GM19193 (cell line): Measurements from ENCODE around the gene CIB2.

Source experiments
- POLR2A ChIP-seq: IDR thresholded peaks from 4 replicates; pipeline ENCODE4 v1.6.1; 2011; ENCODE audit not compliant: insufficient read depth, insufficient read length; ENCODE audit errors: extremely low read depth

CIB2 gene

GRCh38 chr15:78157203-78157602 lies 26.0 kb upstream of the CIB2 start:
- no peak for TF ChIP-seq POLR2A

- no peak for TF ChIP-seq POLR2A
Observed at GRCh38 chr15:78156653-78157052, 25.4 kb upstream of the CIB2 start.

- no peak for TF ChIP-seq POLR2A
Observed at GRCh38 chr15:78155355-78155939, 24.2 kb upstream of the CIB2 start.

DNA sequence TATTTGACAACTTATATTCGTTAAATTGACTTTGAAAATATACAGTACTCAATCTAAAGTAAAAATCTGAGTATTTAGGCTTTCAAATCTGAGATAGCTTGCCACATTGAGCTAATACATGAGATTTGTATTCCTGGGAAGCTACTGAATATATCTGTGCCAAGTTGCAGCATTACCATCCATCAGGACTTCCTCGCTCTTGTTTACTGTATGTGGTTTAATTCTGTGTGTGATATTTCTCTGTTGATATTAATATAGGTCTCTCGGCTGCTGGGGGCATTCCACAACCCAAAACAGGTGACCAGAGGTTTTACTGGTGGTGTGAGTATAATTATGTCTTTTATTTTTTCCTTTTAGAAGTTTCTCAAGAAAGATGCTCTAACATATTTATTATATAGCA lies 23.7 kb upstream of the CIB2 start:
- no peak for TF ChIP-seq POLR2A

GRCh38 chr15:78149805-78150751 lies 18.8 kb upstream of the CIB2 start:
- TF ChIP-seq POLR2A: no peak

DNA sequence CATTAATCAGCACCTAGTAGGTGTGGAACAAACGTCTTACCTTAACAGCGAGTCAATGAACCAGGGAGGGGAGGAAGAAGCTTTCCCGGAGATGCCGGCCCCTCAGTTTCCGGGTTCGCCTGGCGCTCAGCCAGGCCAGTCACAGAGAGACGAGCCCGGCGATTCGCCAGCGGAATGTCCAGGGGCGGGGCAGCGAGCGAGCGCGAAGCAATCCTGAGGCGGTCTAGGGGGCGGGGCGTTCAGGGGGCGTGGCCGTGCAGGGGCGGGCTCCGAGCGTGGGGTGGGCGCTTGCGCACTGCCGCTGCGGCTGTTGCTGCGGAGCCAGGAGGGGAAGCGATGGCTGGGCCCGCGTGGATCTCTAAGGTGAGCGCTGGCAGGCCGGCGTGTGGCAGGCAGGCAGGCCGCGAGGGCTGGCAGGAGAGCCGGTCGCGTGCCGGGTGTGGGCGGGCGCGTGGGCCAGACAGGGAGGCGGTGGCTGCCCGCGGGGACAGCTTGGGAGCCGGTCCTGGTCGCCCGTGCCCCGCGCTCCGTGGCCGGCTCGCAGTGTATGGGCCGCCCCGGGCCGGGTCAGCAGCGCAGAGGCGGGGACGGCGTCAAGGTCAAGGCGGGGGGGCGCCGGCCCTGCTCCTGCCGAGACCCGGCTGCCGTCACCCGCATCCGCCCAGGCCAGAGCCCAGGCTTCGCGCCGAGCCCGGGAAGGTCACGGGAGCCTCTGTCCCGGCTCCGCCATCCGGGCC lies 18.0 kb upstream of the CIB2 start, which contains the start of gene IDH3A:
IDH3A (plus strand) TSS at position 295 of the 737 bp plus-strand sequence; CDS start at position 337, 42 bp downstream.
- peak; percentile 87 for TF ChIP-seq POLR2A

- no peak for TF ChIP-seq POLR2A
Observed at GRCh38 chr15:78148392-78149067, 17.3 kb upstream of the CIB2 start.

- no peak for TF ChIP-seq POLR2A
Observed at GRCh38 chr15:78147566-78147965, 16.3 kb upstream of the CIB2 start.

DNA sequence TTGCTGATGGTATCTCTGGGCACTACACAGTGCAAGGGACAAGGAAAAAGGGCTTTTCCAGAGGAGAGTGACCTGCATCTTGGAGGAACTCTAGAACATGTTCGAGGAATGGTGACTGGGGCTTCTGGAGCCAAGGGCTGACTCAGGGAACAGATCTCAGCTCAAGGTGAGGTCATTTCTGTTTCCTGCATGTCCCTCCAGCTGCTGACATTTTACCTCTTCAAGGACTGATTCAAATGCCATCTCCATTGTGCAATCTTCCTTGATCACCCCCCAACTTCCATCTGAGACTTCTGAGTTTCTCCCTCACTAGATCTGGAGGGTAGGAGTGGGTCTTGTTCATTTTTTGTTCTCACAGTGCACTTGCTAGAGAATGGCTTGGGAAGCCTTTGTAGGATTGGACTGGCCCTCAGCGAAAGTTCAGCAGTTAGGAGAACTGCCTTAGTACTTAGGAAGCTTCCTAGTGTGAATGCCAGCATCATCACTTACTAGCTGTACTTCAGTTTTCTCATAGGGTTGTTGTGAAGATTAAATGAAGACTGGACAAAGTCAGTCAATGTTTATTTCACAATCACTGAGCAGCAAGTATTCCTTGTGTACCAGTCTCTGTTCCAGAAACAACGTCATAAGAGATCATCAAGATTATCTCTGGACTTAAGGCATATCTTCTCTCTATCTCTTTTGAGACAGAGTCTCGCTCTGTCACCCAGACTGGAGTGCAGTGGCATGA lies 15.3 kb upstream of the CIB2 start:
- no peak for TF ChIP-seq POLR2A

- TF ChIP-seq POLR2A: no peak
Observed at GRCh38 chr15:78142332-78142731, 11.1 kb upstream of the CIB2 start.

DNA sequence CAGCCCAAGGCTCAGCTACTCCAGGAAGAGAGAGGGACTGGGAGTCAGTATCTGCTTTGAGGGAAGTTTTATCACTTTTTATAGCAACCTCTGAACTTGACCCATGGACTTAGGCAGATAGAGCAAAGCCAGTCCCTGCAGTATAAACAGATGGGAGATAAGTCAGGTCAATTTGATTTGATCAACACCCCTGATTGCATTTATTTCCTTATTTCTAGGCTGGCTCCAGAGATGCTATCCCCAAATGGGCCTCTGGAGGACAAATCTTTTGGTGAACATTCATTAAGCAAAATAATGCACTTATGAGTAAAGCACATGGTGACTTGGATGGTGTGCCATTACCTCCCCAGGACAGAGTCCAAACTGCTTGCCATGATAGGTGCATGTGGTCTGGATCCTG lies 9.0 kb upstream of the CIB2 start:
- TF ChIP-seq POLR2A: no peak

DNA sequence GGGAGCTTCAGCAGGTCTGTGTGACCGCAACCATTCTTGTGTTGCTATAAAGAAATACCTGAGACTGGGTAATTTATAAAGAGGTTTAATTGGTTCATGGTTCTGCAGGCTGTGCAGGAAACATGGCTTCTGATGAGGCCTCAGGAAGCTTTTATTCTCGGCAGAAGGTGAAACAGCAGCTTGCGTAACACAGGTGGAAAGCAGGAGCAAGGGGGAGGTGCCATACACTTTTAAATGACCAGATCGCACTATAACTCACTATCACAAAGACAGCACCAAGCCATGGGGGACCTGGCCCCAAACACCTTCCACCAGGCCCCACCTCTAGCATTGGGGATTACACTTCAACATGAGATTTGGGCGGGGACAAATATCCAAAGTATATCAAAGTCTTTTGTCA lies 8.3 kb upstream of the CIB2 start:
- no peak for TF ChIP-seq POLR2A

DNA sequence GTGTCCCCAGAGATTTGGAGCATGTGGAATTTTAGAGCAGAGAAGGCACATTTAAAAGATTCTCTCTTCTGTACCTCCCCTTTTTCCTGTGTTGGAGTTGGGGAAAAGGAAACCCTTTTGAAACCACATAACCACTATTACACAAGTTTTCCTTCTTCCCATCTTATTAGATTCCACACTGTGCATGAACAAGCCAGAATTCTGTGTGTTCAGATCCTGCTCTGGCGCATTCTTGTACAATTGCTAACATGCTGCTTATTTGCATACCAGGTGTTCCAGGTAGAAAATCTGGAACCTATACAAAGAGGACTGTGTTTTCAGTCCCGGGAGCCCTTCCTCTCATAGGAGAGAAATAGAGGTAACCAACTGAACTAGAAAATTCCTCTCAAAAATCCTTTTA lies 2.6 kb upstream of the CIB2 start:
- no peak for TF ChIP-seq POLR2A
